ENCODE data around the gene DDX17.
A peak's percentile ranks its signal among the peaks of the same experiment; 100 is the strongest.

The DDX17 gene

GRCh38 chr22:38510416-38510970 is 4.4 kb upstream of the DDX17 start:
- ChIA-PET CTCF (interaction anchor here (1.2 to 1.9 kb wide), 2 partner anchors 8 to 61 kb away, joined by 4 to 8 read pairs; no protein-coding TSS in a partner anchor), POLR2A (interaction anchor here (0.7 kb wide), 1 partner anchor 44 kb away, joined by 3 read pairs; no protein-coding TSS in a partner anchor)
- TF ChIP-seq CTCF (IDR thresholded peaks at IDR 0.05; ENCODE audit: insufficient read depth, low read length, missing control alignments), result no peak

GRCh38 chr22:38505541-38506117 is 482 bp downstream of the DDX17 start:
- no peak for TF ChIP-seq CTCF (IDR thresholded peaks at IDR 0.05; ENCODE audit: insufficient read depth, low read length, missing control alignments)
- ChIA-PET POLR2A (no interaction called here), CTCF (no interaction called here)
- DNase-seq (ENCODE audit: low read depth, low spot score), result no peak
- H3K4me3 ChIP-seq (ENCODE audit: low read depth, low read length), result peak overlapping the region; percentile 91

More at GRCh38 chr22:38510416-38510970, 4.4 kb upstream of the DDX17 start:
- no peak for DNase-seq (ENCODE audit: low read depth, low spot score)
- no peak overlapping the region for H3K4me3 ChIP-seq (ENCODE audit: low read depth, low read length)

- ChIA-PET CTCF (no interaction called here), POLR2A (no interaction called here)
- no peak for TF ChIP-seq CTCF (IDR thresholded peaks at IDR 0.05; ENCODE audit: insufficient read depth, low read length, missing control alignments)
- peak overlapping the region; percentile 91 for H3K4me3 ChIP-seq (ENCODE audit: low read depth, low read length)
- DNase-seq (ENCODE audit: low read depth, low spot score), result no peak
These were observed 1.2 kb downstream of the DDX17 start for GRCh38 chr22:38504731-38505540.

- no peak for TF ChIP-seq CTCF (IDR thresholded peaks at IDR 0.05; ENCODE audit: insufficient read depth, low read length, missing control alignments)
- peak overlapping the region; percentile 91 for H3K4me3 ChIP-seq (ENCODE audit: low read depth, low read length)
- no peak for DNase-seq (ENCODE audit: low read depth, low spot score)
- ChIA-PET CTCF (interaction anchor here (1.0 to 2.1 kb wide), 2 partner anchors 8 to 90 kb away, joined by 3 to 8 read pairs; no protein-coding TSS in a partner anchor), POLR2A (no interaction called here)
These were observed 3.1 kb downstream of the DDX17 start for GRCh38 chr22:38503021-38503420.

GRCh38 chr22:38501797-38502672 is 4.1 kb downstream of the DDX17 start:
- CTCF ChIA-PET, result interaction anchor here (1.0 to 2.1 kb wide), 2 partner anchors 7 to 89 kb away, joined by 3 to 8 read pairs; no protein-coding TSS in a partner anchor
- H3K4me3 ChIP-seq (ENCODE audit: low read depth, low read length), result no peak overlapping the region
- POLR2A ChIA-PET, result interaction anchor here (0.7 to 1.2 kb wide), 3 partner anchors 20 to 104 kb away, joined by 3 to 5 read pairs (median 4); no protein-coding TSS in a partner anchor
- no peak for TF ChIP-seq CTCF (IDR thresholded peaks at IDR 0.05; ENCODE audit: insufficient read depth, low read length, missing control alignments)
- no peak for DNase-seq (ENCODE audit: low read depth, low spot score)
